SHP77 treated with DMSO at 0.1 percent for 48 hours (cell line): Measurements from ENCODE around the gene GLIS1.

Source experiments
- DNase-seq: peaks from one replicate; lab custom pipeline; 2025; lab: John Stamatoyannopoulos, UW

The GLIS1 gene

GRCh38 chr1:53530550-53530949, 208.4 kb downstream of the GLIS1 start:
- DNase-seq: no peak

GRCh38 chr1:53529555-53529954, 209.4 kb downstream of the GLIS1 start:
- no peak for DNase-seq

DNA sequence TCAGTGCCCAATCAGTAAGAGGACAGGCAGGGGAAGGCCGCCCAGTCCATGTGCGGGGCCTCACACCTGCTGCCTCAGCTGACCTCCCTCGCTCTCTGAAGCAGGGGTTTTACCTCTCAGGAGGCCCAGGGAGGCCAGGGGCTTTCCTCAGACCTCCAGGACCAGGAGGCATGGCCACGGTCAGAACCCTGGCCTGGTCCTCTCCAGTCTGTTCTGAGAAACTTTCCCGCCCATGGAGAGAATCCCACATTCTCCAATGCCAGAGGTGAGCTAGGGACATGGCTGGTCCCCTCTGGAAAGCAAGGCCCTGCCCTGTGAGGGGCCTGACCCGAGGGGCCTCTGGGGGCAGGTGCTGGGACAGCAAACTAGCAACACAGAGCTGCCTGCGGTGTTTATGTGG, 211.6 kb downstream of the GLIS1 start:
- DNase-seq: no peak

- DNase-seq: no peak
These were observed 212.4 kb downstream of the GLIS1 start for GRCh38 chr1:53526451-53527101.

DNA sequence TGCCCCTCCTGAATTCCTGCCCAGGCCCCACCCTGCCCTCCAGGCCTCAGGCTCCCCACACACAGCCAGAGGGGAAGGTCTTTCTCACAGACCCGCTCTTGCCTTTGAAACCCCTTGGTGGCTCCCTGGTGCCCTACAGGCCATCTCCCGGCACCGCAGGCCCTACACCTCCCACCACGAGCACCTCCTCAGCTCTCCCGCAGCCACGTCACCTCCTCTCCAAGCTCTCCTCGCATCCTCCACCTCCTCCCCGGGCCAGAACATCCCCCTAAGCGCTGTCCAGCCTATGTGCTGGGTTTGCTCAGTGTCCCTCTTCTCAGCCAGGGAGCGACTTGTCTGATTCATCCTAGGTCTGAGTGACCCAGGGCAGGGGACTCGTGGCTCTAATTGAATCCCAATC, 213.4 kb downstream of the GLIS1 start:
- no peak for DNase-seq

DNA sequence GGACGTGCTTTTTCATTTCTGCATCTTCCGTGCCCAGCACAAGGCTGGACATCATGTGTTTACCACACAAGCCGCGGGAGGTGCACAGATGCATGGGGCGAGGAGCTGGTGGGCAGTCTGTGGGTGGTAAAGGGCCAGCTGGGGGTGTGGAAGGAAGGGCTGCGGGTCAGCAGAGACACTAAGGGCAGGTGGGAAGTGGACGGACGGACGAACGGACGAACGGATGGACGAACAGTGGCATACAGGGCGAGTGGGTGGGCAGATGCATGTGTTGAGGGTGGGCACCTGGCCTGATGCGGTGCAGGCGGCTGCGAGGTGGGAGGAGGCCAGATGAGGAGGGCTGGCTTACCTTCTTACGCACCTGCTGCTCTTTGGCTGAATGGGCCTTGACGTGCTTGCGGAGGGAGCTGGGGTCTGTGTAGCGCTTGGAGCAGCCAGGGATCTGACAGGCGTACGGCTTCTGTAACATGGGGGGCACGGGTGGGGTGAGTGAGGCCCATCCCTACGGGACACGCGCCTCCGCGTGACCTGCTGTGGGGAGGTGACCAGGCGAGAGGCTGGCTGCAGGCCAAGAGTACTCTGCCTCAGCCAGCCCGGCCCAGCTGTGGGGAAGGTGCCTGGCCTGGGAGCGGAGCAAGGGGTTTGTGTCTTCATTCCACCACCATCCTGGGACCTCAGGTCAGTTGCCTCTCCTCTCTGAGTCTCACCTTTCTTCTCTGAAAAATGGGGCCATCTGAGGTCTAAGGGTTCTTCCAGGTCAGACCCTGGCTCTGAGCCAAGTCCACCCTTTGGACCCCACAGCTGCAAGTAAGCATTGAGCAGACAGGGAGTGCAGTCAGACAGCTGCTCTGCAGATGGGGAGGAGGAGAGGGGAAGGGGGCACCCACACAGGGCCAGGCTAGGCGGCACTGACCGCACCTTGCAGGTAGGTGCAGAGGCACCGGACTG, 214.3 kb downstream of the GLIS1 start:
- no peak for DNase-seq

GRCh38 chr1:53521924-53522552, 216.9 kb downstream of the GLIS1 start:
- no peak for DNase-seq

DNA sequence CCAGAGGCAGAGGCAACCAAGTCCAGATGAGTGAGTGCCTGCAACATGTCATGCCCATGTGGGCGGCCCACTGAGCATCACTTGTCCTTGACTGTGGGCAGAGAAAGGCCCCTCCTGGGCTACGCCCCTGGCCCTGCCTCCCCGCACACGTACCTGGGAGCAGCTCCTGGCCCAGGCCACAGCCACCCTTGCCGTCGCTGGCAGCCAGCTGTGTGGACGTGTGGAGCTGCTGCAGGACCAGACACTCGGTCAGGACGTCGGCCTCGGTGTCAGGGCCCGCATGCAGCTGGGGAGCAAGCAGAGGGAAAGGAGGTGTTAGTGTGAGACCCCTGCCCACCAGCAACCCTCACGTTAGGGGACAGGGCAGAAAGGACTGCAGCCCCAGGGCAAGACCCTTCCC, 218.5 kb downstream of the GLIS1 start:
- no peak for DNase-seq

- DNase-seq: no peak
These were observed 219.5 kb downstream of the GLIS1 start for GRCh38 chr1:53519421-53519820.

DNA sequence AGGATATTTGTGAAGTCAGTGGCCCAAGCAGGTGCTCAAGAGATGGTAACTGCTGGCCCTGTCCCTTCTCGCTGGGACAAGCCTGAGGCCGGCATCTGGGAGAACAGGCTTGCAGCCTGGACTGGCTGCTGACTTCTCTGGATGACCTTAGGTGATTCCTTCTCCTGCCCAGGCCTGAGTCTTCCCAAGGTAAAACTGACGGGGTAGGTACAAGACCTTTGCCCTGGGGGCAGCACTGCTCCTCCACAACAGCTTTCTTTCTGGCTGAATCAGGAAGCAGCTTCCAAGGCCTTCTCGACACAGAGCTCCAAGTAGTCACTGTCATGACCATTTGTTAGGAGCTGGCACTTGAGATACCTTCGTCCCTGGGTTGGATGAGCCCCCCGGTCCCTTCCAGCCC, 220.2 kb downstream of the GLIS1 start:
- no peak for DNase-seq

DNA sequence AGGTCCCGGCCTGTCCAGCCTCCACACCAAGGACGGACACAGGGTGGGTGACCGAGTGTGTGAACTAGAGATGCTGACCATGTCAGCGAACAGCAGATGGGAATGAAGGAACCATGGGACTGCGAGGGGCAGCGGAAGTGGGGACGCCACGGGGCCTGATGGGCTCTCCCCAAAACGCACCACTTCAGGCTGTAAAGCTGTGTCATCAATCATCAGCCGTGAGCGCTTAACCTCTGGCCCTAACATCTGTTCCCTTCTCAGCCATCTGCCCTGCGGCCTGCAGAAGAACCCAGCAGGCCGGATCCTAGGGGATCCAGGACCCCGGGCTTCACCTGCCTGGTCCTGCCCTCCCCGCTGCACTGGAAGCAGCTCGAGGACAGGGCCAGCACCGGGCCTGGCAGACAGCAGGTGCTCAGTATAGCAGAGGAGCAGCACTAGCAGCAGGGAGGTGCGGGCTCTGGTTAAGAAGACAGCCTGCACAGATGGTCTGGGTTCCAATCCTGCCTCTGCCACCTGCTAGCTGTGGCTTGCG, 221.1 kb downstream of the GLIS1 start:
- DNase-seq: no peak

GRCh38 chr1:53517109-53517508, 221.9 kb downstream of the GLIS1 start:
- no peak for DNase-seq

DNA sequence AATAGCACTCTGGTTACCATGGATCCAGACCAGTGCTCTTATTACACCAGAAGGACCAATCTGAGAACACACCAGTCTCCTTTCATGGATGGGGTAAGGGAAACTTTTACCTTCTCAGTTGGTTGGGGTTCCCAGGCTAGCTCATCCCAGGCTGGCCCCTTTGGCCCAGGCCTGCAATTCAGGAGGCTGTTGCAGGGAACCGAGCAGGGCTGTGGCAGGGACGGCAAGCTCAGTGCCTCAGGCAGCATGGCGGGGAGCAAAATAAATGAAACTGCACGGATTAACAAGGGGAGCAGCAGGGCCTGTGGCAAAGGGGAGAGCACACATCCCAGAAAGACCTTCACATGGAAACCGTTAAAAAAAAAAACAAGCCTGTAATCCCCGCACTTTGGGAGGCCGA, 222.8 kb downstream of the GLIS1 start:
- DNase-seq: no peak

DNA sequence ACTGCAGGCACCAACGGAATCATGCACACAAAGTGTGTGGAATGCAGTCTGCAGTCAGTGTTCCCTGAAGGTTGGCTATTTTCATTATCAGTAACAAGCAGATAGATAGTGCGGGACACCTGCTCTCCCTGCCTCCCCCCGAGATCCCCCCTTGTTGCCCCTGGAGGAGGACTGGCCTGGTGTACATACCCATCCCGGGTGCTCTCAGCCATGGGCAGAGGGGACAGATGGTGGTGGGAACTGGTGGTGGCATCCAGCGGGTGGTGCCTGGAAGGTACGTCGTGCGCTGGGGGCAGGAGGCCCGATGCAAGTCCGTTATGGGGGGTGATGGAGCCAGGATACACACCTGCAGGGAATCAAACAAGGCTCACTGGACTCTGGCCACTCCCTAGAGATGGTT, 224.5 kb downstream of the GLIS1 start:
- DNase-seq: no peak

- DNase-seq: no peak
These were observed 225.1 kb downstream of the GLIS1 start for GRCh38 chr1:53513846-53514245.

GRCh38 chr1:53512807-53513755, 225.9 kb downstream of the GLIS1 start:
- no peak for DNase-seq

- DNase-seq: peak; percentile 6
These were observed 226.8 kb downstream of the GLIS1 start for GRCh38 chr1:53511933-53512806.

DNA sequence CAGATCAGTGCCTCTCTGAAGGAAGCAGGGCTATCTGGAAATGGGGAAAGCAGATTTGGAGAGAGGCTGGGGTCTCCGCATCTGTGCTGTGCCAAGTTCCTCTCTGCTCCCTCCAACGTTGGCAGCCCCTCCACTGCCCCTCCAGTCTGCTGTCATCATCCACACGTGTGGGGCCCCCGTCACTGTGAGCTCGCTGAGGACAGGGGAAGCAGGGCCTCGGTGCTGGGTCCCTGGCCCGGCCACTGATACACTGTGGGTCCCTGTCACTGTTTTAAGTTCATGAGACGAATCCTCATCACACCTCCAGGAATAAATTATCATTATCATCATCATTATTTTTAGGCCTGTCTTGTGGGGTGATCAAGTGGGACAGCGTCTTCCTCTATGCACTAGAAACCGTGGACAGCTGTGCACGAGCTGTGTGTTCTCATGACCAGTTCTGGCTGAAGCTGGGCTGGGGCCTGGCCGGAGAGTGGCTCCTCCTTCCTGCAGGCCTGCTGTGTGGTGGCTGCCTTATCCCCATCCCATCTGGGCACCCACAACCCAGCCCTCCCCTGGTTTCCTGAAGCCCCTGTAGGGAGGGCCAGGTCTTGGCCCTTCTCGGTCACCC, 227.5 kb downstream of the GLIS1 start:
- no peak for DNase-seq

GRCh38 chr1:53510215-53510614, 228.7 kb downstream of the GLIS1 start:
- no peak for DNase-seq

- no peak for DNase-seq
These were observed 229.2 kb downstream of the GLIS1 start for GRCh38 chr1:53509775-53510174.
